ENCODE data around the gene METTL27.
"Not testable (repeated sequence)": the region's sequence is repeated elsewhere in the genome, so short reads cannot be mapped to it uniquely, and the experiment has no call there.

The METTL27 gene

GRCh38 chr7:73842067-73842976 is at the start of gene METTL27:
TSS of gene METTL27 (minus strand) at chr7:73842516. CDS start at chr7:73842140, 376 bp downstream.
- peak; percentile 98 for DNase-seq (ENCODE audit: low spot score)

DNA sequence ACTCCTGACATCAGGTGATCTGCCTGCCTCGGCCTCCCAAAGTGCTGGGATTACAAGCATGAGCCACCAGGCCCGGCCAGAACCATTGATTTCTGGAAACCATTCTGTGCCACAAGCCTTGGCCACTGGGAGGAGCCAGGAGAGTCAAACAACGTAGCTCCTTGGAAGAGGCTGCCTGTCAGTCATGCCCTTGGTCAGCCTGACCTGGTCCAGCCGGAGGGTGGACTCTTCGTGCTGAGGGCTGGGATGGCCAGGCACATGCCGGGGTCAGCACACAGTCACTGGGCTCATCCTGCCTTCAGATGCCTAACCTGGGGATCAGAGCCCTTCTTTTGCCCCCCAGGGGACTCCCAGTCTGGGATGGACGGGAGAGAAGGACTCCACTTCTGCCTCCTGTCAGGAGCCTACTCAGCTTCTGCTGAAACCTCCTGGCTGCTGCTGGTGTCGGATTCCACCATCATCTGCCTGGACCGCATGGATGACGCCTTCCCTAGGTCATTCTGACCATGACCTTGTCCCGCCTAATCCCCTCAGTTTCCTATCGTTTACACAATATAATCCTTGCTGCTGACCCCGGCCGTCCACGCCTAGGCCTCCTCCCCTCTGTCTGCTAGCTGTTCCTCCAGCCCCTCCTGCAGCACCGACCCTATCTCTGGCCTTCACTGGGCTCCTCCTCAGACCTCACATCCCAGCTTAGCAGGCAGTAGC is 49.0 kb upstream of the METTL27 start:
- no peak for DNase-seq (ENCODE audit: low spot score)

DNA sequence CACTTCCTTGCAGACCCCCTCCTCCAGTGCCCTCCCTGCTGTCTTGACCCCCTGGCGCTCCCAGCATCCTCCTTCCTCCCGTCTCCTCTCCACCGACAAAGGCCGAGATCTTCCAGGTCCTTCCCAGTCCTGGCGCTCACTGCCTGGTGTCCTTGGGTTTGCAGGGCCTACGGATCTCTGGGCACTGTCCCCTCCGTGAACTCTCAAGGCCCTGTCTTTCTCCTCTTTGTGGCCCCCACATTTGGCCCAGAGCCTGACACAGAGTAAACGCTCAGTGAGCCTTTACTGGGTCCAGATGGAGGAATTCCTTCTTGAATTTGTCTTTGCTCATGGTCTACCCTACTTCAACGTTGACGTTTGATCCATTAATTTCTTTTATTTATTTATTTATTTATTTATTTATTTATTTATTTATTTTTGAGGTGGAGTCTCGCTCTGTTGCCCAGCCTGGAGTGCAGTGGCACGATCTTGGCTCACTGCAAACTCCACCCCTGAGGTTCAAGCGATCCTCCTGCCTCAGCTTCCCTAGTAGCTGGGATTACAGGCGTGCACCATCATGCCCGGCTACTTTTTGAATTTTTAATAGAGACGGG is 48.3 kb upstream of the METTL27 start:
- no peak for DNase-seq (ENCODE audit: low spot score)

DNA sequence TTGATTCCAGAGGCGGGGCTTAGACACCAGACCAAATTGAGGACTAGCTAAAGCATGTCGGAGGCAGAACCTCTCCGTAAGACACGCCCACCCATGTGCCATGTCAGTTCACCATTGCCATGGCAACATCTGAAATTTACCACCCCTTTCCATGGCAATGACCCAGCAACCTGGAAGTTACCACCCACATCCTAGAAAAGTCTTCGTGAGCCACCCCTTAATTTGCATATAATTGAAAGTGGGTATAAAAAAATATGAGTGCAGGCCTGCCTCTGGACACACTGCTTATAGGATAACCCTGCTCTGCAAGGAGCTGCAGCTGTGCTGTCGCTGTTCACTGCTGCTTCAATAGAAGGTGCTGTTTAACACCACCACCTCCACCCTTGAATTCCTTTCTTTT is 46.6 kb upstream of the METTL27 start:
- no peak for DNase-seq (ENCODE audit: low spot score)

DNA sequence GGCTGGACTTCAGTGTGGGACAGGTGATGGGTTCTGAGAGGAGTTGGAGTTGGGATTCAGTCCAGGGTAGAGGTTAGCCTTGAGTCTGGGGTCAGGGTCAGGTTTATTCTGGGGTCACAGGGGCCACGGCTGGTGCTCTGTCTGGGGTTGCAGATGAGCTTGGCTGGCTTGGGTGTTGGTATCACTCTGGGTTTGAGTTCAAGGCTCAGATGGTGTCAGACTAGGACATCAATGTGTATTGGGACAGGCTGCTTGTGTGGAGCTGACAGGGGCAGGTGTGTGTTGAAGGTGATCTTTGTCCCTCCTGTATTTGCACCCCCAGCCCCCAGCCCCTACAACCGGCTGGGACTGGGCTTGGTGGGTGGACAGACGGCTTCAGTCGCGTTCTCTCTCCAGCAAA is 45.4 kb upstream of the METTL27 start:
- no peak for DNase-seq (ENCODE audit: low spot score)

- DNase-seq (ENCODE audit: low spot score): no peak
These were observed 43.9 kb upstream of the METTL27 start for GRCh38 chr7:73885975-73886798.

DNA sequence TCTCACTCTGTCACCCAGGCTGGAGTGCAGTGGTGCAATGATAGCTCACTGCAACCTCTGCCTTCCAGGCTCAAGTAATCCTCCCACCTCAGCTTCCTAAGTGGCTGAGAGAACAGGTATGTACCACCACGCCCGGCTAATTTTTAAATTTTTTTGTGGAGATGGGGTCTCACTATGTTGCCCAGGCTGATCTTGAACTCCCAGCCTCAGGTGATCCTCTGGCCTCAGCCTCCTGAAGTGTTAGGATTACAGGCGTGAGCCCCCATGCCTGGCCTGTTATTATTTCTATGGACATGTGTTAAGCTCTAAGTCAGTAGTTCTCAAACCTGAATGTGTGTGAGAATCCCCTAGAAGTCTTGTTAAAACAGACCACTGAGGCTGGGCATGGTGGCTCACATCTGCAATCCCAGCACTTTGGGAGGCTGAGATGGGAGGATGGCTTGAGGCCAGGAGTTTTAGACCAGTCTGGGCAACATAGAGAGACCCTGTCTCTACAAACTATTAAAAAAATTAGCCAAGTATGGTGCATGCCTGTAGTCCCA is 43.2 kb upstream of the METTL27 start:
- DNase-seq (ENCODE audit: low spot score): no peak

- DNase-seq (ENCODE audit: low spot score): not testable (repeated sequence)
These were observed 42.6 kb upstream of the METTL27 start for GRCh38 chr7:73884867-73885422.

DNA sequence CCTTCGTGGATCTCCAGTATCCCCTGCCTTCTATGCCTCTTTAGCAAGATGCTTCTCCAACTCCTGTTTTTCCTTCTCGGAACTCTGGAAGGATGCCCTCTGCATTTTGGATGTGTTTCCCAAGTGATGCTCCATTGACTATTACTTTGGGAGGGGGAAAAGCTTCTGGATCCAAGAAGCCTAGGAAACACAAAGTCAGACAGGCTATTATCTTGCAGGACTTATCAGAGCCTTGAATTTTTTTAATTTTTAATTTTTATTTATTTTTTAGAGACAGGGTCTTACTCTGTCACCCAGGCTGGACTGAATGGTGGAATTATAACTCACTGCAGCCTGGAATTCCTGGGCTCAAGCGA is 39.7 kb upstream of the METTL27 start:
- DNase-seq (ENCODE audit: low spot score): no peak

- DNase-seq (ENCODE audit: low spot score): no peak
These were observed 39.2 kb upstream of the METTL27 start for GRCh38 chr7:73881352-73882046.

GRCh38 chr7:73880755-73881328 is 38.5 kb upstream of the METTL27 start:
- no peak for DNase-seq (ENCODE audit: low spot score)

DNA sequence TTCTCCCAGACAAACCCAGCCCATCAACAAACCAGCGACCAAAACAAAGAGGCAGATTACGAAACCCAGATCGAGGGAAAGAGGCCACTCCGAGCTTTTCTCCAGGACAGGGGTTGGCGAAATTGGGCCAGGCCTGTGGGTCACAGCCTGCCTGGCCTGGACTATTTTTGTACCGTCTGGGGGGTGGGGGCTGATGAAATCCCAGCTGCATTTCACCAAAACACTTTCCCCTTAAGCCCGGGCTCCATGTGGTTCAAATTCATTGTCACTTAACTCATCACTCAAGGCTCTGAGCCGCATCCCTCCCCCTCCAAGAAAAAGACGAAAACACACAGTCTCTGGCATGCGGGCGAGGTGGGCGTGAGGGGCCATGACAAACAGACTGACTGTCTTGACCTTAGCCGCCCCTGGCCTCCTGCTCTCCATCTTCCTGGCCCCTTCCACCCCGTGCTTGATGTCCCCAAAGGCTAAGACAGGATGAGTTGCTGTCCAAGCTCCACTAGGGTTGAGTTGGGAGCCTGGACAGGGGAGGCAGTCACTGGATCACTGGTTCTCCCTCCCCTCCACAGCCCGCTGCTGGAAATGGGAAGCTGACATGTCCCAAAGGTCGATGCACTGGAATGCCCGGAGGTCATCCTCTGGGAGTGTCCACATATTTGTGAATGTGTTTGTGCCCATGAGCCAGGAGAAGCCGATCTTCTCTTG is 37.8 kb upstream of the METTL27 start:
- no peak for DNase-seq (ENCODE audit: low spot score)

- DNase-seq (ENCODE audit: low spot score): no peak
These were observed 34.7 kb upstream of the METTL27 start for GRCh38 chr7:73876973-73877372.

GRCh38 chr7:73876361-73876760 is 34.0 kb upstream of the METTL27 start:
- DNase-seq (ENCODE audit: low spot score): no peak

- DNase-seq (ENCODE audit: low spot score): no peak
These were observed 30.0 kb upstream of the METTL27 start for GRCh38 chr7:73872056-73872908.

- no peak for DNase-seq (ENCODE audit: low spot score)
These were observed 29.1 kb upstream of the METTL27 start for GRCh38 chr7:73871163-73872011.

DNA sequence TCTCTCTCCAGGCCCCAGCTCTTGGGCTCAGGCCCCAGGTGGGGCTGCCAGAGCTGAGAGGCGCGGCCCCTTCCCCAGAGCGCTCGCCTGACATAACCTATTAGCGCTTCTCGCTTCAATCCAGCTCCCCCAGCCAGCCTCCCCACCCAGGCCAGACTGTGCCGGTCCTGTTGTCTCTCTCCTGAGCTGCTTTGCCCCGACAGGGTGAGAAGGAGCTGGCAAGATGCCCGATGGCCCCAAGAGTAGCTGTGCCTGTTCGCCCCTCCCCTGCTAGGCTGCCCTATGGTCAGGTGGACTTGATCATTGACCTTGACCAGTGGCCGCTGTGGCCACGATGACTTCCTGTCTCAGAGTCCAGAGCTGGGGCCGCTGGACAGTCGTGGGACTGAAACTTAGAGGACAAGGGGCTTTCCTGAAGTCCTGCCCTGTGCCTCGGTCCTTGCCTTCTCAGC is 27.8 kb upstream of the METTL27 start:
- no peak for DNase-seq (ENCODE audit: low spot score)

Measured in D341Med (cell line).